ENCODE results near the gene PCDHGA5.
A peak's percentile ranks its signal among the peaks of the same experiment; 100 is the strongest.
"Not testable (repeated sequence)": the region's sequence is repeated elsewhere in the genome, so short reads cannot be mapped to it uniquely, and the experiment has no call there.

The PCDHGA5 gene

DNA sequence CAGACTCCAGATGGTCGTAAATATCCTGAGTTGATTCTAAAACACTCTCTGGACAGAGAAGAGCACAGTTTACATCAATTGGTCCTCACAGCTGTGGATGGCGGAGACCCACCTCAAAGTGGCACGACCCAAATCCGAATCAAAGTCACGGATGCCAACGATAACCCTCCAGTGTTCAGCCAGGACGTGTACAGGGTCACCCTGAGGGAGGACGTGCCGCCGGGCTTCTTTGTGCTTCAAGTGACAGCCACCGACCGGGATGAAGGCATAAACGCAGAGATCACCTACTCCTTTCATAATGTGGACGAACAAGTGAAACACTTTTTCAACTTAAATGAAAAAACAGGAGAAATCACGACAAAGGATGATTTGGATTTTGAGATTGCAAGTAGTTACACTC is 3.3 kb upstream of the PCDHGA5 start:
- in situ Hi-C loops (cut with HindIII; ENCODE audit: low pct_unique_long_range_greater_than_20kb, low sequenced_read_pairs), result no loop called here
- no peak for DNase-seq (ENCODE audit: low read depth in 1 of 2, low spot score in 1 of 2)
- no peak for TF ChIP-seq JUND (IDR thresholded peaks at IDR 0.05; ENCODE audit: low read depth)

- in situ Hi-C loops (cut with HindIII; ENCODE audit: low pct_unique_long_range_greater_than_20kb, low sequenced_read_pairs), result no loop called here
- TF ChIP-seq JUND (IDR thresholded peaks at IDR 0.05; ENCODE audit: low read depth), result no peak
- DNase-seq (ENCODE audit: low read depth in 1 of 2, low spot score in 1 of 2), result no peak
Observed at GRCh38 chr5:141362719-141363118, 1.2 kb upstream of the PCDHGA5 start.

GRCh38 chr5:141366016-141366896 is 2.3 kb downstream of the PCDHGA5 start:
- no peak for TF ChIP-seq JUND (IDR thresholded peaks at IDR 0.05; ENCODE audit: low read depth)
- in situ Hi-C loops (cut with HindIII; ENCODE audit: low pct_unique_long_range_greater_than_20kb, low sequenced_read_pairs), result no loop called here
- peak in 1 of 2 experiments; percentile 32 for DNase-seq (ENCODE audit: low read depth in 1 of 2, low spot score in 1 of 2)

DNA sequence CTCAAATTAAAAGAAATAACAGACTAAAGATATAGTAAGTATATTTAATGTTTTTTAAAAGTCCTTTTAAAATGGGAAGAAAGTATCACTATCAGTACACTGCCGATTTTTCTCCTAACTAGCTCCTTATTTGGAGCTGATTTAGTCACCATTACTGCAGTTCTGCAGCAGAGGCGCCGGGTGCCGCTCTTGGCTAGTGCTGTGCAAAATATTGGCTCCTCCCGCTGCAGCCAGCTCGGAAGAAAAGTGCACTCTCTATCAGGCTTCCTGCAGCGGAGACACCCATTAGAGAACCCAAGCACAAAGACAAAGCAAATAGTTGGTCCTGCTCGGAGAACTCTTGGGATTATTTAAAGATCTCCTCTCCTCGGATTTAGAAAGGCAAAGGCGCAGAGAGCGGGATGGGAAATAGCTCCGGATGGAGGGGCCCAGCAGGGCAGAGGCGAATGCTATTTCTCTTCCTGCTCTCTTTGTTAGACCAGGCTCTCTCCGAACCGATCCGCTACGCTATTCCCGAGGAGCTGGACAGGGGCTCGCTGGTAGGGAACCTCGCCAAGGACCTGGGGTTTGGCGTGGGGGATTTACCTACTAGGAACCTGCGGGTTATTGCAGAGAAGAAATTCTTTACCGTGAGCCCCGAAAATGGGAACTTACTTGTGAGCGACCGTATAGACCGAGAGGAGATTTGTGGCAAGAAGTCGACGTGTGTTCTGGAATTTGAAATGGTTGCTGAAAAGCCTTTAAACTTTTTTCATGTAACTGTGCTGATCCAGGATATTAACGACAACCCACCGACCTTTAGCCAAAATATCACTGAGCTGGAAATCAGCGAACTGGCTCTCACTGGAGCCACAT is 6.3 kb downstream of the PCDHGA5 start, which contains the start of gene PCDHGB3:
Gene PCDHGB3, plus strand, starts transcription at position 249 of the 855 bp plus-strand sequence. Its CDS starts 153 bp downstream, at position 402.
- no peak for DNase-seq (ENCODE audit: low read depth in 1 of 2, low spot score in 1 of 2)
- TF ChIP-seq JUND (IDR thresholded peaks at IDR 0.05; ENCODE audit: low read depth), result no peak
- in situ Hi-C loops (cut with HindIII; ENCODE audit: low pct_unique_long_range_greater_than_20kb, low sequenced_read_pairs), result no loop called here

- in situ Hi-C loops (cut with HindIII; ENCODE audit: low pct_unique_long_range_greater_than_20kb, low sequenced_read_pairs), result no loop called here
- DNase-seq (ENCODE audit: low read depth in 1 of 2, low spot score in 1 of 2), result no peak
- TF ChIP-seq JUND (IDR thresholded peaks at IDR 0.05; ENCODE audit: low read depth), result no peak
Observed at GRCh38 chr5:141371572-141372475, 7.9 kb downstream of the PCDHGA5 start.

GRCh38 chr5:141373673-141374317 is 9.8 kb downstream of the PCDHGA5 start, which contains the start of gene PCDHGA6:
PCDHGA6 (plus strand) TSS chr5:141373891; CDS start chr5:141374084, 193 bp downstream.
- in situ Hi-C loops (cut with HindIII; ENCODE audit: low pct_unique_long_range_greater_than_20kb, low sequenced_read_pairs), result no loop called here
- DNase-seq (ENCODE audit: low read depth in 1 of 2, low spot score in 1 of 2), result peak; percentile 55 to 70
- no peak for TF ChIP-seq JUND (IDR thresholded peaks at IDR 0.05; ENCODE audit: low read depth)

GRCh38 chr5:141374627-141375026 is 10.7 kb downstream of the PCDHGA5 start:
- in situ Hi-C loops (cut with HindIII; ENCODE audit: low pct_unique_long_range_greater_than_20kb, low sequenced_read_pairs), result no loop called here
- TF ChIP-seq JUND (IDR thresholded peaks at IDR 0.05; ENCODE audit: low read depth), result no peak
- no peak for DNase-seq (ENCODE audit: low read depth in 1 of 2, low spot score in 1 of 2)

DNA sequence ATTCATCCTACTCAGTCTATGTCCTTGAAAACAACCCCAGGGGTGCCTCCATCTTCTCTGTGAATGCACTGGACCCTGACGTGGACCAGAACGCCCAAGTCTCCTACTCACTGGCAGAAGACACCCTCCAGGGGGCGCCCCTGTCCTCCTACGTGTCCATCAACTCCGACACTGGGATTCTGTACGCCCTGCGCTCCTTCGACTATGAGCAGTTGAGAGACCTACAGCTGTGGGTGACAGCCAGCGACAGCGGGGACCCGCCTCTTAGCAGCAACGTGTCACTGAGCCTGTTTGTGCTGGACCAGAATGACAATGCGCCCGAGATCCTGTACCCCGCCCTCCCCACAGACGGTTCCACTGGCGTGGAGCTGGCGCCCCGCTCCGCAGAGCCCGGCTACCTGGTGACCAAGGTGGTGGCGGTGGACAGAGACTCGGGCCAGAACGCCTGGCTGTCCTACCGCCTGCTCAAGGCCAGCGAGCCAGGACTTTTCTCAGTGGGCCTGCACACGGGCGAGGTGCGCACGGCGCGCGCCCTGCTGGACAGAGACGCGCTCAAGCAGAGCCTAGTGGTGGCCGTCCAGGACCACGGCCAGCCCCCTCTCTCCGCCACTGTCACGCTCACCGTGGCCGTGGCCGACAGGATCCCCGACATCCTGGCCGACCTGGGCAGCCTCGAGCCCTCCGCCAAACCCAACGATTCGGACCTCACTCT is 11.6 kb downstream of the PCDHGA5 start:
- in situ Hi-C loops (cut with HindIII; ENCODE audit: low pct_unique_long_range_greater_than_20kb, low sequenced_read_pairs); DNase-seq (ENCODE audit: low read depth in 1 of 2, low spot score in 1 of 2): not testable (repeated sequence)

GRCh38 chr5:141382469-141383294 is 18.7 kb downstream of the PCDHGA5 start, which contains the start of gene PCDHGA7:
PCDHGA7 (plus strand) TSS chr5:141382742; CDS start chr5:141382900, 158 bp downstream.
- no peak for TF ChIP-seq JUND (IDR thresholded peaks at IDR 0.05; ENCODE audit: low read depth)
- in situ Hi-C loops (cut with HindIII; ENCODE audit: low pct_unique_long_range_greater_than_20kb, low sequenced_read_pairs), result no loop called here
- DNase-seq (ENCODE audit: low read depth in 1 of 2, low spot score in 1 of 2), result peak; percentile 82 to 88

DNA sequence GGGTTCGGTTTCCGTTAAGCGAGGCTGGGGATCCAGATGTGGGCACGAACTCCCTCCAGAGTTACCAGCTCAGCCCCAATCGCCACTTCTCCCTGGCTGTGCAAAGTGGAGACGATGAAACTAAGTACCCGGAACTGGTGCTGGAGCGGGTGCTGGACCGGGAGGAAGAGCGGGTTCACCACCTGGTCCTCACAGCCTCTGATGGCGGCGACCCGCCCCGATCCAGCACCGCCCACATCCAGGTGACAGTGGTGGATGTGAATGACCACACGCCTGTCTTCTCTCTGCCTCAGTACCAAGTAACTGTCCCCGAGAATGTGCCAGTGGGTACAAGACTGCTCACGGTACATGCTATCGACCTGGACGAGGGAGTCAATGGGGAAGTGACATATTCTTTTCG is 19.4 kb downstream of the PCDHGA5 start:
- no peak for DNase-seq (ENCODE audit: low read depth in 1 of 2, low spot score in 1 of 2)
- in situ Hi-C loops (cut with HindIII; ENCODE audit: low pct_unique_long_range_greater_than_20kb, low sequenced_read_pairs), result no loop called here
- no peak for TF ChIP-seq JUND (IDR thresholded peaks at IDR 0.05; ENCODE audit: low read depth)

Data from T47D (cell line).